ENCODE data around the gene UTS2R.
"Not testable (repeated sequence)": the region's sequence is repeated elsewhere in the genome, so short reads cannot be mapped to it uniquely, and the experiment has no call there.

Gene UTS2R

DNA sequence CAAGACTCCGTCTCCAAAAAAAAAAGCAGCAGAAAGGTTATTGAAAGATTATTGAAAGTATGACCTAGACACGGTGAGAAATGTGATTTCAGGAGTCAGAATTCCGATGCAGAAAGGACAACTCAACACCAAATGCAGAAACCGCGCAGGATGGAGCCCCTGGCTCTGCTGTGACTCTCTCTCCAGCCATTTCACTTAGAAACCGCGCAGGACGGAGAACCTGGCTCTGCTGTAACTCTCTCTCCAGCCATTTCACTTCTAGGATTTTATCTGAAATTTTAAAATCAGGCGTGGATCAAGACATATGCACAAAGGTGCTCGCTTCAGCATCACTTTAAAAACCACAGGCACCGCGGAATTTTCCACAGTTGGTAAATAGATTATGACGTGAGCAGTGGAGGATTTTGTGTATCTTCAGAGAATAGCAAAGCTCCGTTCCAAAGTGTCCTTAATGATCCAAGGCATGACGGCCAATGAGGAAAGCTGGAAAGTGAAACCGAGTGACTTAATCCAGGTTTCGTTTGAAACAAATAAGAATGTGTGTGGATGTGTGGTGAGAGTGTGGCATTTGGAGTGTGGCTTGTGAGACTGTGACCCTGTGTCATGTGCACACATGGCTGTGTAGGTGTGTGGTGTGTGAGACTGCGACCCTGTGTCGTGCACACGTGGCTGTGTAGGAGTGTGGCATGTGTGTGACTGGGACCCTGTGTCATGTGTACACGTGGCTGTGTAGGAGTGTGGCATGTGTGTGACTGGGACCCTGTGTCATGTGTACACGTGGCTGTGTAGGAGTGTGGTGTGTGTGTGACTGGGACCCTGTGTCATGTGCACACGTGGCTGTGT is 9.5 kb downstream of the UTS2R start:
- peak overlapping the region; percentile 29 for H3K4me3 ChIP-seq (ENCODE audit: low read length)
- TF ChIP-seq, protein P1, sequence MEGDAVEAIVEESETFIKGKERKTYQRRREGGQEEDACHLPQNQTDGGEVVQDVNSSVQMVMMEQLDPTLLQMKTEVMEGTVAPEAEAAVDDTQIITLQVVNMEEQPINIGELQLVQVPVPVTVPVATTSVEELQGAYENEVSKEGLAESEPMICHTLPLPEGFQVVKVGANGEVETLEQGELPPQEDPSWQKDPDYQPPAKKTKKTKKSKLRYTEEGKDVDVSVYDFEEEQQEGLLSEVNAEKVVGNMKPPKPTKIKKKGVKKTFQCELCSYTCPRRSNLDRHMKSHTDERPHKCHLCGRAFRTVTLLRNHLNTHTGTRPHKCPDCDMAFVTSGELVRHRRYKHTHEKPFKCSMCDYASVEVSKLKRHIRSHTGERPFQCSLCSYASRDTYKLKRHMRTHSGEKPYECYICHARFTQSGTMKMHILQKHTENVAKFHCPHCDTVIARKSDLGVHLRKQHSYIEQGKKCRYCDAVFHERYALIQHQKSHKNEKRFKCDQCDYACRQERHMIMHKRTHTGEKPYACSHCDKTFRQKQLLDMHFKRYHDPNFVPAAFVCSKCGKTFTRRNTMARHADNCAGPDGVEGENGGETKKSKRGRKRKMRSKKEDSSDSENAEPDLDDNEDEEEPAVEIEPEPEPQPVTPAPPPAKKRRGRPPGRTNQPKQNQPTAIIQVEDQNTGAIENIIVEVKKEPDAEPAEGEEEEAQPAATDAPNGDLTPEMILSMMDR (conservative IDR thresholded peaks at IDR 0.05; ENCODE audit: low read length) = no peak
- DNase-seq (ENCODE audit: low read depth) = peak; percentile 56

DNA sequence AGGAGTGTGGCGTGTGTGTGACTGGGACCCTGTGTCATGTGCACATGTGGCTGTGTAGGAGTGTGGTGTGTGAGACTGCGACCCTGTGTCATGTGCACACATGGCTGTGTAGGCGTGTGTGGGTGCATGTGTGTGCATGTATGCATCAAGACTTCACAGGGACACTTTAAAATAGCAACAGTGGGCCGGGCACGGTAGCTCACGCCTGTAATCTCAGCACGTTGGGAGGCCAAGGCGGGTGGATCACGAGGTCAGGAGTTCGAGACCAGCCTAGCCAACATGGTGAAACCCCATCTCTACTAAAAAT is 10.1 kb downstream of the UTS2R start:
- not testable (repeated sequence) for H3K4me3 ChIP-seq (ENCODE audit: low read length); DNase-seq (ENCODE audit: low read depth)

DNA sequence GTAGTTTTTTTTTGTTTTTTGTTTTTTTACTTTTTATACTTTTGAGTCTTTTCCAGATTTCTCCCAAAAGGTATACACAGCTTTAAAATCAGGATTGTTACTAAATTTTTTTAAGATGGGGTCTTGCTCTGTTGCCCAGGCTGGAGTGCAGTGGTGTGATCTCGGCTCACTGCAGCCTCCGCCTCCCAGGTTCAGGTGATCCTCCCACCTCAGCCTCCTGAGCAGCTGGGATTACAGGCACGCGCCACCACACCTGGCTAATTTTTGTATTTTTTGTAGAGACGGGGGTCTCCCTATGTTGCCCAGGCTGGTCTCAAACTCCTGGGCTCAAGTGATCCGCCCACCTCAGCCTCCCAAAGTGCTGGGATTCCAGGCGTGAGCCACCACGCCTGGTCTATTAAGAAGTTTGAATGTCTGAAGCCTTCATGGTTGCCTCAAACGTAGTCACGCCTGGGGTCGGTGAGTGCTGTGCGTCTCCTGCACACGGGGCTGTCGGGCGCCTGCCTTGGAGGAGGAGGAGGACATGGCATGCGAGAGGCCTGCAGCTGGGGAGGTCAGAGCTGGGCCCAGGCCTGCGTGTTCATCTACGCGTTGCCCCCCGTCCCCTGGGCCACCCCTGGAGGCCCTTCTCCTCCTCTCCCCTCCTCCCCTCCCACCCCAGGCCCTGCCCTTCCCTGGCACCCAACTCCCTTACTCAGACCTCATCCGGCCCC is 10.8 kb downstream of the UTS2R start:
- not testable (repeated sequence) for H3K4me3 ChIP-seq (ENCODE audit: low read length); DNase-seq (ENCODE audit: low read depth)

DNA sequence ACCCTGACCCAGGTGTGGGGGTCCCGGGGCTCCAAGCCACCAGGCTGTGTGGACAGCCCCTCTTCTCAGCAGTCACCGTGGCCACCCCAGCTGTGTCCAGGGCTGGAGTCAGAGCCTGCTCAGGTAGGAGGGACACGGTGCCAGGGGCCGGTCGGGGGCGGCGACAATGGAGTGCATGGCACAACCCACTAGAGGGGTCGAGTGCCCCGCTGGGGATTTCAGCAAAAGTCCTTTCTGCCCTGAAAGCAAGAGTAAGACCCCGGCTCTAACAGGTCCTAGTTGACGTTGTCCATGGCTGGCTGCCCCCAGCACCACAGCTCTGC is 11.3 kb downstream of the UTS2R start:
- DNase-seq (ENCODE audit: low read depth) = no peak
- TF ChIP-seq, protein P1 (conservative IDR thresholded peaks at IDR 0.05; ENCODE audit: low read length) = no peak
- H3K4me3 ChIP-seq (ENCODE audit: low read length) = no peak overlapping the region

DNA sequence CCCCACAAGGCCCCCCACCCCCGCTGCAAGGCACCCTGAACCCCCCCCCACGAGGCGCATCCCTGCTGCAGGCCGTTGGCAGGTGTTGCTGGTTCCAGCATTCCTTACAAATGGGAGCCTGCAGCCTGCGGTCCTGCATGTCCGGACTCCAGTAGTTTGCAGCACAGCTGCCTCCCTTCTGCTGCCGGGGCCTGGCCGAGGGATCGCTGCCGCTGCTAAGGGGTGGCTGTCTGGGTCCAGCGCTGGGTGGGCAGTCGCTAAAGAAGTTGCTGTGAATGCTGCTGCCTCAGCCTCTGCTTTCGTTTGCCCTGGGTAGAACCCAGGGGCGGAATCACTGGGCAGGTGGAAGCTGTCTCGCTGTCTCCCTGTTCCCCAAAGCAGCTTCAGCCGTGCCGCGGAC is 11.8 kb downstream of the UTS2R start:
- no peak overlapping the region for H3K4me3 ChIP-seq (ENCODE audit: low read length)
- DNase-seq (ENCODE audit: low read depth) = no peak
- TF ChIP-seq, protein P1 (conservative IDR thresholded peaks at IDR 0.05; ENCODE audit: low read length) = no peak

DNA sequence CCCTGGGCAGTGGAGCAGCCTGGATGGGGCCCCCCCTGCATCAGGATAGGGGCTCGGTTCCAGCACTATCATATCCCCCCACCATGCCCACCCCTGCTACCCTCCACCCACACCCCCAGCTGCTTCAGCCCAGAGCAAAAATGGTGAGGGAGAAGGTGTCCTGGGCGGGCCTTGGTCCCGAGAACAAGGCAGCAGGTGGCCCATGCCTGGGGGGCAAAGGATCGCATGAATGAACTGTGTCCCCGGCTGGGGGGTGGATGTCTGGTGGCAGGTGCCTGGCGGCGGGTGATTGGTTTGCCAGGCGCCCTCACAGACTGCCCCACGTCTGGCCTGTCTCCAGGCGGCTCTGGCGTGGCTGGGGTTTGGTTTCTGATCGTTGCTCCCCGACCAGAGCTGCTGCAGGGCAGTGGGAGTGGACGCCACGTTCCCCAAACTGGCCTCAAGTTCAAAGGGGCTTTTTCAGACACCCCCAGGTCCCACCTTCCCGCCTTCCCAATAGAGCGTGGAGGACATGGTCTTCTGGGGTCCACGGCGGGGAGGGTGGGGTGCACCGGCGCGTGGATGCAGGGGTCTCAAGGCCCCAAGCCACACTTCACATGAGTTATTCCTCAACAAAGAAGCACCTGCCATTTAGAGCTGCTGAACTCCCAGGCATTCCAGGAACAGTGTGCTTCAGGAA is 12.6 kb downstream of the UTS2R start:
- no peak for DNase-seq (ENCODE audit: low read depth)
- H3K4me3 ChIP-seq (ENCODE audit: low read length) = no peak overlapping the region
- TF ChIP-seq, protein P1 (conservative IDR thresholded peaks at IDR 0.05; ENCODE audit: low read length) = no peak

DNA sequence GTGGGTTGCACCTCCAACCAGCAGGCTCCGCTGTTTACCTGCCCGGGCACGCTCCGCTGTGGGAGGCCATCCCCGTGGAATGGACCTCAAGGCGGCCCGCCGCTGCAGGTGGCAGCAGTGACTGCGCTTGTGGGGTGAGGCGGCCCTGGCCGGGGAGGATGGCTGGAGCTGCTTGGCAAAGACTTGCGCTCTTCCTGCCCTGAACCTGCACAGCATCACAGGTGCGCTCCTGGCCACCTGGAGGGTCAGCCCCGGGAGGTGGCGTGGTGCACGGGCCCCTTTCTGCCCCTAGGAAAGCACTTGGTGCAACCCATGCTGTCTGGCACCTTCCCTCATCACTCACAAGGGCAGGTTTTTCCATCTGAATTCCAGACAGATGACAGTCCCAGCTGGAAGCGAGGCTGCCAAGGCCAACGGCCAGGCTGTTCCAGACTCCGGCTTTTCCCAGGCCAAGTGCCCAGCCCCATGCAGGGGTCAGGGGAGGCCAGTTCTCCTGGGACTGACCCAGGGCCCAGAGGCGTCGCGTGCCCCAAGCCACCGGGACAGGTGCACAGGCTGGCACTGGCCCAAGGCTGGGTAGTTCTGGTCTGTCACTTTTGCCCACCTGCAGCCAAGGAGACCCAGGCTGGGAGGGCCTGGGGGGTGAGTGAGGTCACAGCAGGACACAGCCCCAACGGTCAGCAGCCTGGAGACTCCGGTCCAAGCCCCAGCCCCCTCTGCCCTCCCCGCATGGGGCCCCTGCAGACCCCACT is 13.3 kb downstream of the UTS2R start:
- no peak overlapping the region for H3K4me3 ChIP-seq (ENCODE audit: low read length)
- DNase-seq (ENCODE audit: low read depth) = peak; percentile 50
- TF ChIP-seq, protein P1 (conservative IDR thresholded peaks at IDR 0.05; ENCODE audit: low read length) = no peak
